Measurements from ENCODE around the gene DAZ1.
"Not testable (repeated sequence)": the region's sequence is repeated elsewhere in the genome, so short reads cannot be mapped to it uniquely, and the experiment has no call there.

DNA sequence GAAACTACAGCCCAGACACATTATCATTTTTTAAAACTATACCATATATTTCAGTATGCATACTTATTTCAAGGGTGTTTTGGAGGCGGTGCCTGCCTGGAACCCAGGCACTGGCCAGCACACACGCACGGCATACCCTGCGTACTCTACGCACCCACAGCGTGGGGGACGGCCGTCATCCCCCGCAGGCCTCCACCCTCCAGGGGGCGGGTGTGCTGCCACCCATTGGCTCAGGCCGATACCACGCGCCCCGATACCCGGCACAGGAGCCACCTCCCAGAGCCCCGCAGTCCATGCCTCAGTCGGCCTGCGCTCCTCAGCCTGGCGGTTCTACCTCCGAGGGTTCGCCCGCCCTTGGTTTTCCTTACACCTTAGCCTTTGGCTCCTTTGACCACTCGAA lies 20.4 kb upstream of the DAZ1 start, which contains the start of gene DAZ2:
- TF ChIP-seq, protein P1, sequence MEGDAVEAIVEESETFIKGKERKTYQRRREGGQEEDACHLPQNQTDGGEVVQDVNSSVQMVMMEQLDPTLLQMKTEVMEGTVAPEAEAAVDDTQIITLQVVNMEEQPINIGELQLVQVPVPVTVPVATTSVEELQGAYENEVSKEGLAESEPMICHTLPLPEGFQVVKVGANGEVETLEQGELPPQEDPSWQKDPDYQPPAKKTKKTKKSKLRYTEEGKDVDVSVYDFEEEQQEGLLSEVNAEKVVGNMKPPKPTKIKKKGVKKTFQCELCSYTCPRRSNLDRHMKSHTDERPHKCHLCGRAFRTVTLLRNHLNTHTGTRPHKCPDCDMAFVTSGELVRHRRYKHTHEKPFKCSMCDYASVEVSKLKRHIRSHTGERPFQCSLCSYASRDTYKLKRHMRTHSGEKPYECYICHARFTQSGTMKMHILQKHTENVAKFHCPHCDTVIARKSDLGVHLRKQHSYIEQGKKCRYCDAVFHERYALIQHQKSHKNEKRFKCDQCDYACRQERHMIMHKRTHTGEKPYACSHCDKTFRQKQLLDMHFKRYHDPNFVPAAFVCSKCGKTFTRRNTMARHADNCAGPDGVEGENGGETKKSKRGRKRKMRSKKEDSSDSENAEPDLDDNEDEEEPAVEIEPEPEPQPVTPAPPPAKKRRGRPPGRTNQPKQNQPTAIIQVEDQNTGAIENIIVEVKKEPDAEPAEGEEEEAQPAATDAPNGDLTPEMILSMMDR (conservative IDR thresholded peaks at IDR 0.05; ENCODE audit: low read depth, low read length): not testable (repeated sequence)
- TF ChIP-seq EZH2 (IDR thresholded peaks at IDR 0.05; ENCODE audit: borderline replicate concordance, low read depth, low read length, poor library complexity, severe bottlenecking): not testable (repeated sequence)

All from A673 (cell line).